ENCODE data around the gene TUBG1. TPM values are rescaled to one million over a fixed set of nuclear protein-coding genes. Genes with fewer than 3 reads are reported as not detected.
"Not testable (repeated sequence)": the region's sequence is repeated elsewhere in the genome, so short reads cannot be mapped to it uniquely, and the experiment has no call there.

The TUBG1 gene
- total RNA-seq, 1 donor from 2014 or later: 42.9 TPM

DNA sequence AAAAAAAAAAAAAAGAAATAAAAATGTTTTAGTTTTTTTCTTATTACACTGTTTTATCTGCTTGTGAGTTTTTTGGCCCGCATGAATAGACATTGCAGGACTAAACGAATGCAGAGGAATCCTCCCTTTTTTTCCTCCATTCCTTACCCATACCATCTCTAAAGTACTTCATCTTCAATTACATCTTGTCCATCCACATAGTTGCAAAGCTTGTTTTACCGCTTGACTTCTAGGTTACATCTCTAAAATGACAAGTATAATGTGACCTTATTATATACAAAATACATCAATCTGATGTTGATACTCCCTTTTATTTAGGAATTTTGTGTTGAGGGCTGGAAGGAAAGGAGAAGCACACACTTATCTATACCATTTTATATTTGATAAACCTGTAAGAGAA lies 13.1 kb upstream of the TUBG1 start:
- DNase-seq (ENCODE audit: low spot score in 2 of 2, unreplicated experiment in 2 of 2): no peak
- Mint-ChIP-seq H3K4me1 (peaks cover 19% of the 10 kb centered on the region), H3K27me3 (ENCODE audit: low read depth) (no peaks in the 10 kb centered on the region), H3K9me3 (no peaks in the 10 kb centered on the region), H3K4me3 (no peak overlapping the region), H3K27ac (peak overlapping the region; percentile 15), H3K36me3 (peaks cover 3% of the 10 kb centered on the region)
- TF ChIP-seq CTCF (IDR thresholded peaks at IDR 0.05; ENCODE audit: unreplicated experiment): no peak

- no peak for TF ChIP-seq CTCF (IDR thresholded peaks at IDR 0.05; ENCODE audit: unreplicated experiment)
- peak overlapping the region; percentile 68 for H3K27ac Mint-ChIP-seq
- H3K4me3 Mint-ChIP-seq: no peak overlapping the region
- H3K27me3 Mint-ChIP-seq (ENCODE audit: low read depth): no peaks in the 10 kb centered on the region
- H3K4me1 Mint-ChIP-seq: peaks cover 21% of the 10 kb centered on the region
- peaks cover 3% of the 10 kb centered on the region for H3K36me3 Mint-ChIP-seq
- DNase-seq (ENCODE audit: low spot score in 2 of 2, unreplicated experiment in 2 of 2): no peak
- no peaks in the 10 kb centered on the region for H3K9me3 Mint-ChIP-seq
Observed at GRCh38 chr17:42598905-42599304, 10.6 kb upstream of the TUBG1 start.

GRCh38 chr17:42603318-42603717 lies 6.2 kb upstream of the TUBG1 start:
- H3K27me3 Mint-ChIP-seq (ENCODE audit: low read depth): no peaks in the 10 kb centered on the region
- H3K4me1 Mint-ChIP-seq: peaks cover 36% of the 10 kb centered on the region
- H3K9me3 Mint-ChIP-seq: no peaks in the 10 kb centered on the region
- no peak for TF ChIP-seq CTCF (IDR thresholded peaks at IDR 0.05; ENCODE audit: unreplicated experiment)
- no peak for DNase-seq (ENCODE audit: low spot score in 2 of 2, unreplicated experiment in 2 of 2)
- H3K4me3 Mint-ChIP-seq: no peak overlapping the region
- H3K27ac Mint-ChIP-seq: peak overlapping the region; percentile 66
- H3K36me3 Mint-ChIP-seq: peaks cover 2% of the 10 kb centered on the region

- Mint-ChIP-seq H3K27ac (peak overlapping the region; percentile 97), H3K9me3 (no peaks in the 10 kb centered on the region), H3K4me3 (peak overlapping the region; percentile 94), H3K36me3 (peaks cover 7% of the 10 kb centered on the region), H3K27me3 (ENCODE audit: low read depth) (no peaks in the 10 kb centered on the region), H3K4me1 (peaks cover 34% of the 10 kb centered on the region)
- no peak for DNase-seq (ENCODE audit: low spot score in 2 of 2, unreplicated experiment in 2 of 2)
- TF ChIP-seq CTCF (IDR thresholded peaks at IDR 0.05; ENCODE audit: unreplicated experiment): no peak
Observed at GRCh38 chr17:42607769-42608168, 1.7 kb upstream of the TUBG1 start.

DNA sequence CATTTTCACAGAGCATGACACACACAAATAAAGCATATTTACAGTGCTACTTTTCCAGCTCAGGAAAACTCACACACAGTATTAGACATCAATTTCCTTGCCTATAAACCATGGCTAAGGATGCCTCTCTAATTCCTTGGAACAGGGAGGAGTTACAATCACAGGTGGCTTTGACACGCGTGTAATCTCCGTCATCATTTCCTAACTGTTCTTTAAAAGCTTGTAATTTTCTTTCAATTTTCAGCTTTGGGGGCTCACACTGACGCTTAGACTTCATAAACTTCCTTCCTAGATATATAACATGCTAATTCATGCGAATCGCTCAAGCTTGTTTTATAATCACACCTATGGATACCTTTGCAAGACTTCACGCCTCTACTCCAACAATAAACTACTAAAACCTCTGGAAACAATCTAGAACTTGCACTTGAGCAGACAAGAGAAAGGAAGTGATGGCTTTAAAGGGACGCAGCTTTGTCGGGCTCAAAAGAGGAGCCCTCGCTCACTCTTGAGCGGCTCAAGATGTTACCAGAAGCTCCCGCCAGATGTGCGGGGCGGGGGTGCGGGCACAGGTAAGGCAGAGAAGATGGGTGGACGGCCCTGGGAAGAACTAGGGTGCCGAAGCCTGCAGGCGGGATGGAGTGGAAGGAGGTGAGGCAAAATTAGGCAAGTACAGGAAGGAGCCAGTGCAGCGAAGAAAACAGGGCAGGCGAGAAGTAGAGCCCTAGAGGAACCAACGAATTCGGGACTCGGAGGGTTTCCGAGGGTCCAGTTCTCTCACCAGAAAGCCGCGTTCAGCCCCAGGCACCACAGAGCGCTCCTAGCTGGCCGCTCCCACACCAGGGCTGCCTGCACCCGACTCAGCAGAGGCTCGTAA lies 940 bp upstream of the TUBG1 start:
- no peak for DNase-seq (ENCODE audit: low spot score in 2 of 2, unreplicated experiment in 2 of 2)
- H3K27ac Mint-ChIP-seq: peak overlapping the region; percentile 97
- H3K4me1 Mint-ChIP-seq: peaks cover 31% of the 10 kb centered on the region
- no peaks in the 10 kb centered on the region for H3K27me3 Mint-ChIP-seq (ENCODE audit: low read depth)
- no peak for TF ChIP-seq CTCF (IDR thresholded peaks at IDR 0.05; ENCODE audit: unreplicated experiment)
- peak overlapping the region; percentile 94 for H3K4me3 Mint-ChIP-seq
- peaks cover 9% of the 10 kb centered on the region for H3K36me3 Mint-ChIP-seq
- no peaks in the 10 kb centered on the region for H3K9me3 Mint-ChIP-seq

DNA sequence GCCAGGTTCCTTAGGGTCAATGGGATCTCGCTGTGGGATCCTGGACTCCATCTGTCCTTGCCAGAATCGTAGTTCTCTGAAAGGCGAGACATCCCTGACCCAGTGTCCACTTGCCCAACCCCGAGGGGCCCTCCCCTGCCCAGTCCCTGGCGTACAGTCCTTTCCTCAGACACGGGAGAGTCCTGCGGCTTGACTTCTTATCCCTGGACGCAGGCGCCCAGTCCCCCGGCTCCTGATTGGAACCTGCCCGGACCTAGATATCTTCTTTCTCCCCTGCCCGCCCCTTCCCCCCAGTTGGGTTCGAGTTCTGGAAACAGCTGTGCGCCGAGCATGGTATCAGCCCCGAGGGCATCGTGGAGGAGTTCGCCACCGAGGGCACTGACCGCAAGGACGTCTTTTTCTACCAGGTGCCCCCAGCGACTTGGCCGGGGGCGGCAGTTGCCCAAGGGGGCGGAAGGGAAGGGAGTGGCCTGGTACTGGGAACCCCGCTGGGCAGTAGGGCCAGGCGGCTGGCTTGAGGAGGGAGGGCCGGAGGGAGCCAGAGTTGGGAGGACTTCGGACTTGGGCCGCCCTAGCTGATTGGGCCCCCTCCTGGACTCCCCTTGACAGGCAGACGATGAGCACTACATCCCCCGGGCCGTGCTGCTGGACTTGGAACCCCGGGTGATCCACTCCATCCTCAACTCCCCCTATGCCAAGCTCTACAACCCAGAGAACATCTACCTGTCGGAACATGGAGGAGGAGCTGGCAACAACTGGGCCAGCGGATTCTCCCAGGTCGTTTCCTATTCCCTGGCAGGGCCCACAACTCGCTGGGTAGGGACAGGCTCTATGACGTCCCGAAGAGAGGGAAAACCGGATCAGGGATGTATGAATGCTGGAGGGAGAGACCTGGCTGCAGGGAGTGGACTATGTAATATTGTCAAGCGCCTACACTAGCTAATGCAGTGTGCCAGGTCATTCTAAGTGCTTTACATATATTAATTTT lies 625 bp downstream of the TUBG1 start:
- Mint-ChIP-seq H3K27ac (peak overlapping the region; percentile 92), H3K4me3 (peak overlapping the region; percentile 94)
- DNase-seq (ENCODE audit: low spot score in 2 of 2, unreplicated experiment in 2 of 2): not testable (repeated sequence)

More for the DNA sequence above, 625 bp downstream of the TUBG1 start:
- not testable (repeated sequence) for H3K9me3 Mint-ChIP-seq; H3K27me3 Mint-ChIP-seq (ENCODE audit: low read depth)
- Mint-ChIP-seq H3K4me1 (peaks cover 29% of the 10 kb centered on the region), H3K36me3 (peaks cover 21% of the 10 kb centered on the region)
